Hepatocyte (in vitro differentiated cells): Measurements from ENCODE around the gene MROH2A. TPM values are rescaled to one million over a fixed set of nuclear protein-coding genes. Genes with fewer than 3 reads are reported as not detected.

Experiments used
- DNase-seq: peaks from one replicate; pipeline ENCODE4 v3.0.0-alpha.2; 2016; ENCODE audit warnings: low spot score
- H2AFZ ChIP-seq: fragments of 200-600 bp; sonication (generic); 2 replicates; pipeline ENCODE4 v1.6.0; 2016; ENCODE audit warnings: antibody characterized with exemption, mild to moderate bottlenecking
- H3K27ac ChIP-seq: fragments of 200-600 bp; sonication (generic); 2 replicates; pipeline ENCODE4 v1.5.1; 2016; ENCODE audit warnings: mild to moderate bottlenecking
- H3K27me3 ChIP-seq: fragments of 200-600 bp; sonication (generic); 2 replicates; pipeline ENCODE4 v1.6.1; 2016
- H3K36me3 ChIP-seq: fragments of 200-600 bp; sonication (generic); replicated peaks from 2 replicates; pipeline ENCODE4 v1.5.1; 2016; ENCODE audit warnings: low read depth; ENCODE audit not compliant: insufficient read depth
- H3K4me1 ChIP-seq: fragments of 200-600 bp; sonication (generic); 2 replicates; pipeline ENCODE4 v1.5.1; 2016; ENCODE audit warnings: mild to moderate bottlenecking, moderate library complexity; ENCODE audit not compliant: insufficient read depth
- H3K4me2 ChIP-seq: fragments of 200-600 bp; sonication (generic); 2 replicates; pipeline ENCODE4 v1.6.0; 2016
- H3K4me3 ChIP-seq: fragments of 200-600 bp; sonication (generic); 2 replicates; pipeline ENCODE4 v1.5.1; 2016; ENCODE audit warnings: mild to moderate bottlenecking
- H3K79me2 ChIP-seq: fragments of 200-600 bp; sonication (generic); 2 replicates; pipeline ENCODE4 v1.6.0; 2017; ENCODE audit warnings: mild to moderate bottlenecking
- H3K9me2 ChIP-seq: fragments of 200-600 bp; sonication (generic); replicated peaks from 2 replicates; pipeline ENCODE4 v1.6.0; 2017; ENCODE audit warnings: mild to moderate bottlenecking; ENCODE audit not compliant: insufficient read depth
- H3K9me3 ChIP-seq: fragments of 200-600 bp; sonication (generic); 2 replicates; pipeline ENCODE4 v1.5.1; 2016; ENCODE audit warnings: low read depth, mild to moderate bottlenecking
- H4K20me1 ChIP-seq: fragments of 200-600 bp; sonication (generic); 2 replicates; pipeline ENCODE4 v1.6.0; 2016; ENCODE audit warnings: mild to moderate bottlenecking; ENCODE audit not compliant: insufficient read depth, poor library complexity, severe bottlenecking
- CTCF ChIP-seq: fragments of 200-600 bp; sonication (generic); IDR thresholded peaks from 2 replicates; pipeline ENCODE4 v1.5.1; 2016; ENCODE audit warnings: antibody characterized with exemption, mild to moderate bottlenecking; ENCODE audit not compliant: poor library complexity
- EZH2 ChIP-seq: fragments of 200-600 bp; sonication (generic); IDR thresholded peaks from 2 replicates; pipeline ENCODE4 v1.6.1; 2016; ENCODE audit warnings: antibody characterized with exemption, mild to moderate bottlenecking, borderline replicate concordance
- EZH2phosphoT487 ChIP-seq: fragments of 200-600 bp; sonication (generic); IDR thresholded peaks from one replicate; pipeline ENCODE4 v1.6.1; 2018; ENCODE audit warnings: antibody characterized with exemption, mild to moderate bottlenecking, low read depth, moderate library complexity; ENCODE audit not compliant: unreplicated experiment, severe bottlenecking
- WGBS: methylation state at CpG from one replicate; pipeline ENCODE4 v1.1.6; 2016; ENCODE audit warnings: low lambda C conversion rate; ENCODE audit errors: missing lambda C conversion rate; 5-methylcytosine and 5-hydroxymethylcytosine counted together
- polyA plus RNA-seq: library from polyadenylated mRNA; unstranded; fragments of >200 nt; fragmentation: Nextera tagmentation; extraction: Ambion mirVana; gene quantifications from 2 replicates; pipeline ENCODE4 v1.2.1, GENCODE V29; 2016
- total RNA-seq: library from RNA; depleted of rRNA; stranded (reverse); fragments of >200 nt; gene quantifications from 2 replicates; pipeline ENCODE4 v1.2.3, GENCODE V29; 2014

MROH2A gene
- total and polyA plus RNA-seq, 2 experiments from 2014 or later = not detected

GRCh38 chr2:233848276-233848675, 70.1 kb downstream of the MROH2A start:
- 97% methylated on average over 13 of the region's 13 CpGs for WGBS
- H3K79me2 ChIP-seq = peaks cover 33% of the 10 kb centered on the region
- no peak overlapping the region for H3K4me2 ChIP-seq

GRCh38 chr2:233849607-233850271, 71.6 kb downstream of the MROH2A start:
- H2AFZ ChIP-seq = no peak overlapping the region
- 95% methylated on average over 13 of the region's 13 CpGs for WGBS
- H3K27me3 ChIP-seq = no peaks in the 10 kb centered on the region
- TF ChIP-seq EZH2 (no peak), EZH2phosphoT487 (no peak), CTCF (no peak)
- no peaks in the 10 kb centered on the region for H4K20me1 ChIP-seq
- H3K36me3 ChIP-seq = no peaks in the 10 kb centered on the region
- DNase-seq = no peak
- no peak overlapping the region for H3K4me2 ChIP-seq
- no peaks in the 10 kb centered on the region for H3K9me2 ChIP-seq
- no peak overlapping the region for H3K27ac ChIP-seq
- H3K4me1 ChIP-seq = no peaks in the 10 kb centered on the region
- H3K4me3 ChIP-seq = no peak overlapping the region
- H3K79me2 ChIP-seq = peaks cover 38% of the 10 kb centered on the region
- no peaks in the 10 kb centered on the region for H3K9me3 ChIP-seq

More at GRCh38 chr2:233848276-233848675, 70.1 kb downstream of the MROH2A start:
- no peaks in the 10 kb centered on the region for H3K36me3 ChIP-seq
- H3K27ac ChIP-seq = no peak overlapping the region
- H3K9me2 ChIP-seq = no peaks in the 10 kb centered on the region
- no peaks in the 10 kb centered on the region for H3K9me3 ChIP-seq
- H3K4me1 ChIP-seq = no peaks in the 10 kb centered on the region
- H3K4me3 ChIP-seq = no peak overlapping the region
- H4K20me1 ChIP-seq = no peaks in the 10 kb centered on the region
- no peaks in the 10 kb centered on the region for H3K27me3 ChIP-seq
- DNase-seq = no peak
- no peak overlapping the region for H2AFZ ChIP-seq
- TF ChIP-seq EZH2phosphoT487 (no peak), EZH2 (no peak), CTCF (no peak)

GRCh38 chr2:233850745-233851144, 72.6 kb downstream of the MROH2A start:
- DNase-seq = no peak
- Histone ChIP-seq H2AFZ (no peak overlapping the region), H3K4me3 (no peak overlapping the region), H3K4me2 (no peak overlapping the region), H4K20me1 (no peaks in the 10 kb centered on the region), H3K9me2 (no peaks in the 10 kb centered on the region), H3K9me3 (no peaks in the 10 kb centered on the region), H3K27me3 (no peaks in the 10 kb centered on the region), H3K79me2 (peaks cover 38% of the 10 kb centered on the region), H3K4me1 (no peaks in the 10 kb centered on the region), H3K36me3 (no peaks in the 10 kb centered on the region), H3K27ac (no peak overlapping the region)
- 81% methylated on average over 7 of the region's 7 CpGs for WGBS
- TF ChIP-seq CTCF (no peak), EZH2phosphoT487 (no peak), EZH2 (no peak)
